Gastrocnemius medialis (tissue), 4 donors: ENCODE measurements around the gene AURKAIP1.
"Not testable (repeated sequence)": the region's sequence is repeated elsewhere in the genome, so short reads cannot be mapped to it uniquely, and the experiment has no call there.

ENCODE experiments used
- CTCF ChIP-seq, 5 experiments: fragments of 450-650 bp in 3 of 5; fragments of 200-600 bp in 2 of 5; sonication (generic) in 2 of 5; IDR thresholded peaks in 4 of 5; conservative IDR thresholded peaks in 1 of 5; 1 replicate in 4 of 5; 2 replicates in 1 of 5; pipeline ENCODE4 v1.5.1; 2016 to 2019; ENCODE audit warnings: antibody characterized with exemption in 5 of 5, mild to moderate bottlenecking in 3 of 5, moderate library complexity in 3 of 5
- POLR2A ChIP-seq, 2 donors: fragments of 450-650 bp; IDR thresholded peaks; one replicate each; pipeline ENCODE4 v1.6.1; 2017; ENCODE audit warnings: antibody characterized with exemption in 2 of 2, mild to moderate bottlenecking in 2 of 2, moderate library complexity in 2 of 2

- not testable (repeated sequence) for TF ChIP-seq CTCF (IDR thresholded peaks at IDR 0.05 in 4 of 5, conservative IDR thresholded peaks at IDR 0.05 in 1 of 5); POLR2A (IDR thresholded peaks at IDR 0.05)
Measured at GRCh38 chr1:1417396-1417795, 42.4 kb upstream of the AURKAIP1 start.
